ENCODE results near the gene PDCD5.
"Not testable (repeated sequence)": the region's sequence is repeated elsewhere in the genome, so short reads cannot be mapped to it uniquely, and the experiment has no call there.

DNA sequence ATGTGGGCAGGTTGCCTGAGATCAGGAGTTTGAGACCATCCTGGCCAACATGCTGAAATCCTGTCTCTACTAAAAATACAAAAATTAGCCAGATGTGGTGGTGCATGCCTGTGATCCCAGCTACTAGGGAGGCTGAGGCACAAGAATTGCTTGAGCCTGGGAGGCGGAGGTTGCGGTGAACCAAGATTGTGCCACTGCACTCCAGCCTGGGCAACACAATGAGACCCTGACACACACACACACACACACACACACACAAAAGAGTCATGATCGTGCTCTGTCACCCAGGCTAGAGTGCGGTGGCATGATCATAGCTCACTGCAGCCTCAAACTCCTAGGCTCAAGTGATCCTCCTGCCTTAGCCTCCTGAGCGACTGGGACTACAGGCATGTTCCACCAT, 39.6 kb upstream of the PDCD5 start:
- not testable (repeated sequence) for TF ChIP-seq POLR2A (IDR thresholded peaks at IDR 0.05)
- TF ChIP-seq, protein P1, sequence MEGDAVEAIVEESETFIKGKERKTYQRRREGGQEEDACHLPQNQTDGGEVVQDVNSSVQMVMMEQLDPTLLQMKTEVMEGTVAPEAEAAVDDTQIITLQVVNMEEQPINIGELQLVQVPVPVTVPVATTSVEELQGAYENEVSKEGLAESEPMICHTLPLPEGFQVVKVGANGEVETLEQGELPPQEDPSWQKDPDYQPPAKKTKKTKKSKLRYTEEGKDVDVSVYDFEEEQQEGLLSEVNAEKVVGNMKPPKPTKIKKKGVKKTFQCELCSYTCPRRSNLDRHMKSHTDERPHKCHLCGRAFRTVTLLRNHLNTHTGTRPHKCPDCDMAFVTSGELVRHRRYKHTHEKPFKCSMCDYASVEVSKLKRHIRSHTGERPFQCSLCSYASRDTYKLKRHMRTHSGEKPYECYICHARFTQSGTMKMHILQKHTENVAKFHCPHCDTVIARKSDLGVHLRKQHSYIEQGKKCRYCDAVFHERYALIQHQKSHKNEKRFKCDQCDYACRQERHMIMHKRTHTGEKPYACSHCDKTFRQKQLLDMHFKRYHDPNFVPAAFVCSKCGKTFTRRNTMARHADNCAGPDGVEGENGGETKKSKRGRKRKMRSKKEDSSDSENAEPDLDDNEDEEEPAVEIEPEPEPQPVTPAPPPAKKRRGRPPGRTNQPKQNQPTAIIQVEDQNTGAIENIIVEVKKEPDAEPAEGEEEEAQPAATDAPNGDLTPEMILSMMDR (IDR thresholded peaks at IDR 0.05), result not testable (repeated sequence)

Data from body of pancreas (tissue), 4 donors.